Measurements from ENCODE around the gene NAGA.

GRCh38 chr22:42022162-42022847, 48.3 kb downstream of the NAGA start:
- TF ChIP-seq ZKSCAN8 (CRISPR knock-in tag; IDR thresholded peaks at IDR 0.05) (no peak), CREB1 (IDR thresholded peaks at IDR 0.05) (no peak), CREB1 (CRISPR knock-in tag; IDR thresholded peaks at IDR 0.05) (no peak), CBX2 (IDR thresholded peaks at IDR 0.05; ENCODE audit: insufficient read depth, low read length, poor library complexity, severe bottlenecking) (no peak)

Measured in K562 (cell line).